Naive thymus-derived CD4-positive, alpha-beta T cell (primary cell): Measurements from ENCODE around the gene PHF20. TPM values are rescaled to one million over a fixed set of nuclear protein-coding genes. Genes with fewer than 3 reads are reported as not detected.
"Not testable (repeated sequence)": the region's sequence is repeated elsewhere in the genome, so short reads cannot be mapped to it uniquely, and the experiment has no call there.

Source experiments
- ATAC-seq: fragments of 150-1000 bp; cut with Tn5 transposase; 2 replicates; pipeline ENCODE4 v1.10.0; 2021; ENCODE audit warnings: mild to moderate bottlenecking, moderate library complexity
- CTCF ChIA-PET: fragments of 350-600 bp; sonication (Branson Sonifier 250); formaldehyde crosslinking; loops from one replicate; lab custom pipeline; 2021; ENCODE audit warnings: antibody characterized with exemption; lab: Charles Lee
- POLR2A ChIA-PET: fragments of 350-600 bp; sonication (Branson Sonifier 250); formaldehyde crosslinking; loops from one replicate; lab custom pipeline; 2021; ENCODE audit warnings: antibody characterized with exemption, inconsistent platforms; lab: Charles Lee
- DNase-seq, 9 donors: peaks; one replicate each; pipeline versions ENCODE4 v3.0.0 to v3.0.0-alpha.2; 2020 to 2022; ENCODE audit warnings: mixed read lengths in 1 of 9
- H3K27ac ChIP-seq: one replicate; pipeline ENCODE4 v1.7.0; 2013; ENCODE audit warnings: mild to moderate bottlenecking, low read depth, low read length, moderate library complexity
- H3K27me3 ChIP-seq, 2 donors: one replicate each; pipeline ENCODE4 v1.7.0; 2013; ENCODE audit warnings: low read length in 2 of 2, mild to moderate bottlenecking in 2 of 2, moderate library complexity in 2 of 2; ENCODE audit not compliant: control insufficient read depth in 2 of 2, insufficient read depth in 2 of 2
- H3K36me3 ChIP-seq, 3 experiments: 1 replicate in 2 of 3; 2 replicates in 1 of 3; pipeline ENCODE4 v1.7.0; 2013; ENCODE audit warnings: low read length in 3 of 3, mild to moderate bottlenecking in 3 of 3, moderate library complexity in 1 of 3; ENCODE audit not compliant: insufficient read depth in 3 of 3, control insufficient read depth in 2 of 3
- H3K4me1 ChIP-seq, 2 donors: one replicate each; pipeline ENCODE4 v1.7.0; 2013; ENCODE audit warnings: low read length in 2 of 2, mild to moderate bottlenecking in 2 of 2, moderate library complexity in 1 of 2; ENCODE audit not compliant: control insufficient read depth in 2 of 2, insufficient read depth in 2 of 2
- H3K4me3 ChIP-seq: 2 replicates; pipeline ENCODE4 v1.7.0; 2013; ENCODE audit warnings: mild to moderate bottlenecking, low read length
- H3K9me3 ChIP-seq, 3 experiments: 1 replicate in 2 of 3; 2 replicates in 1 of 3; pipeline ENCODE4 v1.7.0; 2013; ENCODE audit warnings: low read length in 3 of 3; ENCODE audit not compliant: control insufficient read depth in 2 of 3
- H3K27ac Mint-ChIP-seq, 9 donors: one replicate each; pipeline ENCODE4 v1.8.0; 2020 to 2022; ENCODE audit warnings: mixed read lengths in 9 of 9, mild to moderate bottlenecking in 8 of 9, moderate library complexity in 5 of 9, inconsistent platforms in 2 of 9
- H3K27me3 Mint-ChIP-seq, 5 donors: one replicate each; pipeline ENCODE4 v1.8.0; 2021 to 2022; ENCODE audit warnings: mixed read lengths in 5 of 5, mild to moderate bottlenecking in 1 of 5
- H3K36me3 Mint-ChIP-seq, 5 donors: one replicate each; pipeline ENCODE4 v1.8.0; 2020 to 2022; ENCODE audit warnings: mixed read lengths in 5 of 5, mild to moderate bottlenecking in 3 of 5, inconsistent platforms in 1 of 5
- H3K4me1 Mint-ChIP-seq, 7 donors: one replicate each; pipeline ENCODE4 v1.8.0; 2020 to 2022; ENCODE audit warnings: mixed read lengths in 7 of 7, mild to moderate bottlenecking in 3 of 7, inconsistent platforms in 1 of 7
- H3K4me3 Mint-ChIP-seq, 10 donors: one replicate each; pipeline ENCODE4 v1.8.0; 2020 to 2022; ENCODE audit warnings: mild to moderate bottlenecking in 10 of 10, mixed read lengths in 10 of 10, moderate library complexity in 6 of 10, inconsistent platforms in 2 of 10
- H3K9me3 Mint-ChIP-seq, 11 donors: one replicate each; pipeline ENCODE4 v1.8.0; 2020 to 2022; ENCODE audit warnings: mixed read lengths in 11 of 11, mild to moderate bottlenecking in 4 of 11, inconsistent platforms in 1 of 11, moderate library complexity in 1 of 11
- intact Hi-C, 2 donors: fragments of 100-400 bp; cut with micrococcal nuclease; formaldehyde crosslinking; loops; one replicate each; pipeline ENCODE4 v1.15.1; 2023
- polyA plus RNA-seq, 2 donors: library from polyadenylated mRNA; unstranded; fragments of 300-500 nt; fragmentation: Illumina TruSeq; gene quantifications; one replicate each; pipeline ENCODE4 v1.2.3, GENCODE V29; 2021
- total RNA-seq, 6 experiments: library from RNA in 5 of 6; stranded (reverse) in 5 of 6; gene quantifications; 1 replicate in 5 of 6; 2 replicates in 1 of 6; pipeline ENCODE4 v1.2.3 and lab custom pipeline; 2021 to 2026

Gene PHF20
- 100 to 1,000 TPM in 2 of 5 experiments, 10 to 100 TPM in 3; 57.5 to 157 (median 78.0) TPM for total RNA-seq
- polyA plus RNA-seq: 100 to 1,000 TPM in 1 of 2 donors, 10 to 100 TPM in 1; 99.9 to 138 TPM
- total RNA-seq (lab: John Stamatoyannopoulos, UW): 142 reads per million, percentile 89 among the genes with 10 or more reads in this experiment

DNA sequence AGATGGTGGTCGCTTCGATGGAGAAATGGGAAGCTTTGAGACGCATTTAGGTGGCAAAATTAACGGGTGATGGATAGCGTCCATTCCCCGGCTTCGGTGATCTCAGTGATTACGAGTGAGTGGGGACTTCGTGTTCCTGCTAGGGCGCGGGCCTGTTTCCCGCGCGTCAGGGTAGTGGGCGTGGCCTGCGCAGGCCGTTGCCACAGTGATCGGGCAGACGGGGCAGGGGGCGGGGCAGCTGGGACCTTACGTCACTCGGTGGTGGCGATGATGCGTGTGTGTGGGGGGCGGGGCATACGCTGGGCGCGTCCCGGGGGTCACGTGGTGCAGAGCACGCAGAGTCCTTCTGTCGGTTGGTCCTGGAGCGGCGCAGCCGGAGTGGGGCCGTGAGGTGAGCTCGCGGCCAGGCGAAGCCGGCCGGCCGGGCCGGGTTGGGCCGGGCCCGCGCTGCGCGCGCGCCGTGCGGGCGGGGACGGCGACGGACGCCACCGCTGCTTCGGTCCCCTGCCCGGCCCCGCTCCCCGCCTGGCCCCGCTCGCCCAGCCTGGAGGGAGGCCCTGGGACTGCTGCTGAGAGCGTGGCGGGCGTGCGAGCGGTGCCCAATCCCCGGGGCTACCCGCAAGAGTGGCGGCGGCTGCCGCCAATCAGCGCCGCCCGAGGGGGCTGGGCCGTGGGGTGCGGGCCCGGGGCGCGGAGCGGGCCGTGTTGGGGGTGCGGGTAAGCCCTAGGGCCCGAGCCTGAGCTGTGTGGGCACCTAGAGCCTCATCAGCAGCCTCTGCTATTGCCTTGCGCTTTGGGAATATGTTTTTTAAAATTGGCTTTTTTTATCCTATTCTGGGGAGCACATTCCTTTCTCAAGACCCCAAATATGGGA is at the start of gene PHF20:
PHF20 (plus strand) TSS at position 327 of the 874 bp plus-strand sequence. CDS start 29,508 bp downstream, outside the sequence.
- Mint-ChIP-seq H3K27ac (peak within 1 kb of the TSS; percentile 96 to 100 (median 100)), H3K9me3 (peaks cover 0 to 6% (median 0%) of the 10 kb centered on the region in 11 donors), H3K4me3 (peak within 1 kb of the TSS; percentile 84 to 97 (median 94)), H3K4me1 (peaks cover 52 to 88% (median 74%) of the 10 kb centered on the region in 7 donors), H3K36me3 (peaks cover 0 to 19% (median 8%) of the 10 kb centered on the region in 5 donors), H3K27me3 (no peaks in the 10 kb centered on the region)
- intact Hi-C loops: loop anchor here (1.0 to 10.0 kb wide), 8 partner anchors 30 to 317 kb away; partner anchors contain the start of genes CPNE1 (in 2 of the 2), NFS1 (in 2 of the 2), RBM12 (in 2 of the 2) and RBM39 (in 2 of the 2)
- POLR2A ChIA-PET: interaction anchor here (0.6 to 18.2 kb wide), 22 partner anchors 9 to 281 kb away, joined by 3 to 733 read pairs (median 4); partner anchors contain the start of genes CPNE1, NFS1, RBM12 and RBM39
- ATAC-seq: peak; percentile 90
- Histone ChIP-seq H3K27ac (peak within 1 kb of the TSS; percentile 98), H3K36me3 (peaks cover 0 to 7% (median 6%) of the 10 kb centered on the region in 3 experiments), H3K27me3 (no peaks in the 10 kb centered on the region), H3K4me3 (peak within 1 kb of the TSS; percentile 59), H3K9me3 (no peaks in the 10 kb centered on the region), H3K4me1 (peaks cover 76 to 78% of the 10 kb centered on the region in 2 donors)
- peak; percentile 98 to 100 (median 99) for DNase-seq
- CTCF ChIA-PET: interaction anchor here (0.6 to 6.3 kb wide), 6 partner anchors 21 to 1409 kb away, joined by 3 to 58 read pairs (median 4); partner anchors contain the start of genes ITCH, RBM39 and SCAND1

DNA sequence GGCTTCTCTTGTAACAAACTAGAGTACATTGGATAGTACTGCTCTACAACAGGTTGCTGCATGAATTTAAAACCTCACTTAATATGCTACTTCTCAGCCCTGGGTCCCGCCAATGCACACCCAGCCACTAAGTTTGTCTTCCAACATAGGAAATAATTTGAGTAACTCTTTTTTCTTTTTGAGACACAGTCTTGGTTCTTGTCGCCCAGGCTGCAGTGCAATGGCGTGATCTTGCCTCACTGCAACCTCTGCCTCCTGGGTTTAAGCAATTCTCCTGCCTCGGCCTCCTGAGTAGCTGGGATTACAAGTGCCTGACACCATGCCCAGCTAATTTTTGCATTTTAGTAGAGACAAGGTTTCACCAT is 48.6 kb upstream of the PHF20 start:
- POLR2A ChIA-PET: interaction anchor here (0.6 to 1.4 kb wide), 3 partner anchors 12 to 20 kb away, joined by 3 to 11 read pairs (median 4); partner anchors contain the start of gene RBM39
- H3K4me3 ChIP-seq, H3K27ac ChIP-seq, H3K27me3 ChIP-seq, DNase-seq, CTCF ChIA-PET, H3K9me3 ChIP-seq, H3K27me3 Mint-ChIP-seq, H3K9me3 Mint-ChIP-seq: not testable (repeated sequence)
- Histone ChIP-seq H3K4me1 (peaks cover 8 to 17% of the 10 kb centered on the region in 2 donors), H3K36me3 (peaks cover 61 to 98% (median 89%) of the 10 kb centered on the region in 3 experiments)
- Mint-ChIP-seq H3K4me3 (peak overlapping the region in 1 of 10 donors; percentile 13), H3K36me3 (peaks cover 20 to 46% (median 36%) of the 10 kb centered on the region in 5 donors), H3K4me1 (peaks cover 14 to 58% (median 37%) of the 10 kb centered on the region in 7 donors), H3K27ac (peak overlapping the region in 4 of 9 donors; percentile 51 to 76 (median 57))
- peak; percentile 11 for ATAC-seq
- intact Hi-C loops: loop anchor here in 1 of 2 donors (10.0 kb wide), 1 partner anchor 52 kb away; the partner anchor contains the start of gene PHF20

DNA sequence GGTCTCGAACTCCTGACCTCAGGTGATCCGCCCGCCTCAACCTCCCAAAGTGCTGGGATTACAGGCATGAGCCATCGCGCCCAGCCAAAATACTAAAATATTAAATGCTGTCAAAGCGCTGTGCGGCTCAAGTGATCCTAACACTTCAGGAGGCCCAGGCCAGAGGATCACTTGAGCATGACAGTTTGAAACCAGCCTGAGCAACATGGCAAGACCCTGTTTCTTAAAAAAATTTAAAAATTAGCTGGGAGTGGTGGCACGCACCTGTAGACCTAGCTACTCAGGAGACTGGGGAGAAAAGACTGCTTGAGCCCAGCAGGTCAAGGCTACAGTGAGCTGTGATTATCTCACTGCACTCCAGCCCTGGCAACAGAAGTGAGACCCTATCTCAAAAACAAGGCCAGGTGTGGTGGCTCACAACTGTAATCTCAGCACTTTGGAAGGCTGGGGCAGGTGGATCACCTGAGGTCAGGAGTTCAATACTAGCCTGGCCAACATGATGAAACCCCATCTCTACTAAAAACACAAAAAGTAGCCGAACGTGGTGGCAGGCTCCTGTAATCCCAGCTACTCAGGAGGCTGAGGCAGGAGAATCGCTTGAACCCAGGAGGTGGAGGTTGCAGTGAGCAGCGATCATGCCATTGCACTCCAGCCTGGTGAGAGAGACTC is 48.0 kb upstream of the PHF20 start:
- POLR2A ChIA-PET: interaction anchor here (1.4 to 2.0 kb wide), 2 partner anchors 13 to 19 kb away, joined by 9 to 11 read pairs; partner anchors contain the start of gene RBM39
- intact Hi-C loops: loop anchor here in 1 of 2 donors (10.0 kb wide), 1 partner anchor 51 kb away; the partner anchor contains the start of gene PHF20
- H3K9me3 Mint-ChIP-seq, ATAC-seq, H3K4me3 ChIP-seq, H3K27ac ChIP-seq, CTCF ChIA-PET, H3K27me3 Mint-ChIP-seq, H3K9me3 ChIP-seq, H3K27me3 ChIP-seq, DNase-seq, H3K4me3 Mint-ChIP-seq: not testable (repeated sequence)
- H3K27ac Mint-ChIP-seq: peak overlapping the region in 4 of 9 donors; percentile 12 to 76 (median 42)
- peaks cover 8 to 17% of the 10 kb centered on the region in 2 donors for H3K4me1 ChIP-seq
- H3K36me3 Mint-ChIP-seq: peaks cover 20 to 45% (median 35%) of the 10 kb centered on the region in 5 donors
- H3K36me3 ChIP-seq: peaks cover 60 to 98% (median 83%) of the 10 kb centered on the region in 3 experiments
- peaks cover 14 to 57% (median 36%) of the 10 kb centered on the region in 7 donors for H3K4me1 Mint-ChIP-seq

DNA sequence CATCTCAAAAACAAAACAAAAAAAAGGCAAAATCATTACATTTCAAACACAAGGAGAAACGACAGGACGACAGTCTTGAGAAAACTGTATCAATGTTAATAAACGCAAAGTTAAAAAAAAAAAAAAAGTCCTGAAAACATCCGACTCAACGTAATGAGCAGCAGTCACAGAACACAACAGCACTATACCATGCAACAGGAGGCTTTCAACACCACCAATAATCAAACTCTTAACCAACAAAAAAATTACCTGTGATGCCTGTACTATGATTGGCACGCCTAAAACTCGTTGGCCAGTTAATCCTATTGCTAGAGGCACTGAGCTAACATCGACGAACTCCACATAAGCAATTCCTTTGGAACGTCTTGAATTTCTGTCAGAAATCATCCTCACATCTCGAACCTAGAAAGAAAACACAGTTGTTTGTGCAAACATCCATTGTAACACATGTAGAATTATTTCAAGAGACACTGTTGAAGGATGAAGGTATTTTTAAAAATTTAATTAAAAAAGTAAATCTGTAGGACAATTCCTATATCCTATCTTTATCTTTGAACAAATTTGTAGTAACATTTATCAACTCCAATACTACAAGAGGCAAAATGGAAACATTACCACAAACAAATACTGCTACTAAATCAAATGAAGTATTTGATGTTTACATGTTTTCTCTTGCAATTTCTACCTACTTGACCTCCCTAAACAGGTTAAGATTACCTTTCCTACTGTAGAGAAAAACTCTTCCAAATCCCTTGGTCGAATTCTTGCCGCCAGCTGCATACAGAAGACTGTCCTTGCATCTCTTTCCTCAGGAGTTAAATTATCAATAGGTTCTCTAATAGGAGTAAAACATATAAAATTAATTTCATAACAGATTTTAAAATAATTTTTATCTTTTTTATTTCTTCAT is 47.2 kb upstream of the PHF20 start:
- Histone ChIP-seq H3K36me3 (peaks cover 53 to 96% (median 81%) of the 10 kb centered on the region in 3 experiments), H3K27me3 (no peaks in the 10 kb centered on the region), H3K4me3 (no peak overlapping the region), H3K27ac (no peak overlapping the region), H3K9me3 (no peaks in the 10 kb centered on the region), H3K4me1 (peaks cover 8 to 17% of the 10 kb centered on the region in 2 donors)
- DNase-seq (no peak), ATAC-seq (no peak)
- Mint-ChIP-seq H3K27ac (peak overlapping the region in 6 of 9 donors; percentile 7 to 61 (median 35)), H3K4me1 (peaks cover 14 to 62% (median 40%) of the 10 kb centered on the region in 7 donors), H3K4me3 (peak overlapping the region in 1 of 10 donors; percentile 4), H3K9me3 (peaks cover 0 to 3% (median 0%) of the 10 kb centered on the region in 11 donors), H3K27me3 (no peaks in the 10 kb centered on the region), H3K36me3 (peaks cover 20 to 43% (median 38%) of the 10 kb centered on the region in 5 donors)
- POLR2A ChIA-PET: interaction anchor here (2.0 kb wide), 1 partner anchor 12 kb away, joined by 9 read pairs; no protein-coding TSS in a partner anchor
- intact Hi-C loops: loop anchor here in 1 of 2 donors (10.0 kb wide), 1 partner anchor 50 kb away; the partner anchor contains the start of gene PHF20
- CTCF ChIA-PET: no interaction called here

DNA sequence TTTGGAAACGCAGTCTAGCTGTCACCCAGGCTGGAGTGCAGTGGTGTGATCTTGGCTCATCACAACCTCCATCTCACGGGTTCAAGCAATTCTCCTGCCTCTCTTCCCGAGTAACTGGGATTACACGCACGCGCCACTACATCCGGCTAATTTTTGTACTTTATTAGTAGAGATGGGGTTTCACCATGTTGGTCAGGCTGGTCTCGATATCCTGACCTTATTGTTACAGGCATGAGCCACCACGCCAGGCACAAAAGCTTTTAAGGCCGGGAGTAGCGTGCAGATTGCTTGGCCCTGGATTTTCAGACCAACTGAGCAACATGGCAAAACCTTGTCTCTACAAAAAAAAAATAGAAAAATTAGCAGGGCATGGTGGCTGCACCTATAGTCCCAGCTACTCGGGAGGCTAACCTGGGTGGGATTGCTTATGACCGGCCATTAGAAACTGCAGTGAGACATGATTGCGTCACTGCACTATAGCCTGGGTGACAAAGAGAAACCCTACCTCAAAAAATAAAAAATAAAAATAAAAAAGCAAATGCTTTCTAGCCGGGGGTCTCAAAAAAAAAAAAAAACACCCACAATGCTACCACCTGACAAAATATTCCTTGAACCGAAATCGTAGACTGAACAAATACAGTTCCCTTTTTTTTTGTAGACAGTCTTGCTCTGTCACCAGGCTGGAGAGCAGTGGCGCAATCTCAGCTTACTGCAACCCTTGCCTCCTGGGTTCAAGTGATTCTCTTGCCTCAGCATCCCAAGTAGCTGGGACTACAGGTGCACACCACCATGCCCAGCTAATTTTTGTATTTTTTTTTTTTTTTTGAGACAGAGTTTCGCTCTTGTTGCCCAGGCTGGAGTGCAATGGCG is 44.7 kb upstream of the PHF20 start:
- Histone ChIP-seq H3K27me3 (no peaks in the 10 kb centered on the region), H3K36me3 (peaks cover 48 to 96% (median 78%) of the 10 kb centered on the region in 3 experiments), H3K27ac (no peak overlapping the region), H3K4me3 (no peak overlapping the region), H3K4me1 (peaks cover 19 to 36% of the 10 kb centered on the region in 2 donors), H3K9me3 (no peaks in the 10 kb centered on the region)
- H3K4me3 Mint-ChIP-seq: peak overlapping the region in 1 of 10 donors; percentile 8
- H3K27ac Mint-ChIP-seq: peak overlapping the region in 2 of 9 donors; percentile 26 to 43
- intact Hi-C loops: loop anchor here in 1 of 2 donors (10.0 kb wide), 1 partner anchor 48 kb away; the partner anchor contains the start of gene PHF20
- H3K4me1 Mint-ChIP-seq: peaks cover 15 to 67% (median 46%) of the 10 kb centered on the region in 7 donors
- H3K36me3 Mint-ChIP-seq: peaks cover 8 to 37% (median 29%) of the 10 kb centered on the region in 5 donors
- ATAC-seq (no peak), DNase-seq (no peak)
- CTCF ChIA-PET: no interaction called here
- POLR2A ChIA-PET: interaction anchor here (0.5 to 5.5 kb wide), 6 partner anchors 13 to 138 kb away, joined by 3 to 35 read pairs (median 3); partner anchors contain the start of genes NFS1, RBM39 and ROMO1
- H3K27me3 Mint-ChIP-seq: no peaks in the 10 kb centered on the region
- H3K9me3 Mint-ChIP-seq: peaks cover 0 to 5% (median 0%) of the 10 kb centered on the region in 11 donors
